HG03066 (cell line): ENCODE results near the gene POC1B.

ENCODE experiments used
- ATAC-seq: cut with Tn5 transposase; IDR thresholded peaks from one replicate; pipeline ENCODE4 v1.9.1; 2021; ENCODE audit warnings: low read depth; ENCODE audit not compliant: unreplicated experiment

POC1B gene

GRCh38 chr12:89427508-89428156 lies 98.2 kb downstream of the POC1B start:
- peak; percentile 94 for ATAC-seq

- ATAC-seq: no peak
These were observed 101.0 kb downstream of the POC1B start for GRCh38 chr12:89424846-89425245.

GRCh38 chr12:89424389-89424788 lies 101.5 kb downstream of the POC1B start:
- no peak for ATAC-seq

- ATAC-seq: no peak
These were observed 104.6 kb downstream of the POC1B start for GRCh38 chr12:89421092-89421835.

- ATAC-seq: no peak
These were observed 107.5 kb downstream of the POC1B start for GRCh38 chr12:89418228-89418910.

- no peak for ATAC-seq
These were observed 108.4 kb downstream of the POC1B start for GRCh38 chr12:89417246-89417977.

GRCh38 chr12:89416049-89416792 lies 109.6 kb downstream of the POC1B start:
- no peak for ATAC-seq

GRCh38 chr12:89414851-89415250 lies 111.0 kb downstream of the POC1B start:
- no peak for ATAC-seq

- no peak for ATAC-seq
These were observed 111.5 kb downstream of the POC1B start for GRCh38 chr12:89414322-89414721.

GRCh38 chr12:89413234-89413633 lies 112.6 kb downstream of the POC1B start:
- no peak for ATAC-seq

- no peak for ATAC-seq
These were observed 113.2 kb downstream of the POC1B start for GRCh38 chr12:89412665-89413064.

GRCh38 chr12:89411846-89412245 lies 114.0 kb downstream of the POC1B start:
- no peak for ATAC-seq

GRCh38 chr12:89411234-89411633 lies 114.6 kb downstream of the POC1B start:
- ATAC-seq: no peak

GRCh38 chr12:89405626-89406345 lies 120.1 kb downstream of the POC1B start:
- ATAC-seq: no peak

GRCh38 chr12:89401433-89402058 lies 124.3 kb downstream of the POC1B start:
- no peak for ATAC-seq

GRCh38 chr12:89400415-89400814 lies 125.4 kb downstream of the POC1B start:
- ATAC-seq: no peak

GRCh38 chr12:89395712-89396111 lies 130.1 kb downstream of the POC1B start:
- no peak for ATAC-seq

- no peak for ATAC-seq
These were observed 132.2 kb downstream of the POC1B start for GRCh38 chr12:89393551-89394121.

- no peak for ATAC-seq
These were observed 133.5 kb downstream of the POC1B start for GRCh38 chr12:89392391-89392790.
